ENCODE results near the gene NINL.

DNA sequence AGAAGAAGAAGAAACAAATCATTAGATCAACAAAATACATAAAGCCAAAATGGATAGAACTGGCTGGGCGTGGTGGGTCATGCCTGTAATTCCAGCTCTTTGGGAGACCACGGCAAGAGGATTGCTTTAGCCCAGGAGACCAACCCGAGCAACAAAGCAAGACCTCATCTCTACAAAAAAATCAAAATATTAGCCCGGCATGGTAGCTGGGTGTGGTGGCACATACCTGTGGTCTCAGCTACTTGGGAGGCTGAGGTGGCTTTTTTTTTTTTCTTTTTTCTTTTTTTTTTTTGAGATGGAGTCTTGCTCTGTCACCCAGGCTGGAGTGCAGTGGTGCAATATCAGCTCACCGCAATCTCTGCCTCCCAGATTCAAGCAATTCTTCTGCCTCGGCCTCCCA lies 21.5 kb downstream of the NINL start:
- TF ChIP-seq CTCF (IDR thresholded peaks at IDR 0.05 in 4 of 5, conservative IDR thresholded peaks at IDR 0.05 in 1 of 5): no peak
- no peak for TF ChIP-seq POLR2A (IDR thresholded peaks at IDR 0.05)

All from gastrocnemius medialis (tissue), 4 donors.